GM19395 (cell line): ENCODE measurements around the gene PLB1.
"Not testable (repeated sequence)": the region's sequence is repeated elsewhere in the genome, so short reads cannot be mapped to it uniquely, and the experiment has no call there.

Experiments
- ATAC-seq: cut with Tn5 transposase; IDR thresholded peaks from one replicate; pipeline ENCODE4 v1.9.1; 2021; ENCODE audit warnings: mild to moderate bottlenecking, moderate library complexity; ENCODE audit not compliant: unreplicated experiment

Gene PLB1

GRCh38 chr2:28665041-28665704 lies 169.3 kb downstream of the PLB1 start:
- no peak for ATAC-seq

DNA sequence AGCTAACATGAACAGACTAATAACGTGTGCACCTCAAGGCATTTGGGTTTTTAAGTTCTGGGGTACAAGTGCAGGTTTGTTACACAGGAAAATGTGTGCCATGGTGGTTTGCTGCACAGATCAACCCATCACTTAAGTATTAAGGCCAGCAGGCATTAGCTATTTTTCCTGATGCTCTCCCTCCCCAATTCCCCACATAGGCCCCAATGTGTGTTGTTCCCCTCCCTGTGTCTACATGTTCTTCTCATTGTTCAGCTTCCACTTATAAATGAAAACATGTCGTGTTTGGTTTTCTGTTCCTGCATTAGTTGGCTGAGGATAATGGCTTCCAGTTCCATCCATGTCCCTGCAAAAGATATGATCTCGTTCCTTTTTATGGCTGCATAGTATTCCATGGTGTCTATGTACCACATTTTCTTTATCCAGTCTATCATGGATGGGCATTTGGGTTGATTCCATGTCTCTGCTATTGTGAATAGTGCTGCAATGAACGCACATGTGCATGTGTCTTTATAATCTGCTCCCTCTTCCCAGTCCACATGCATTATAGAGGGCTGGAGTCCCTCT lies 170.0 kb downstream of the PLB1 start:
- not testable (repeated sequence) for ATAC-seq

DNA sequence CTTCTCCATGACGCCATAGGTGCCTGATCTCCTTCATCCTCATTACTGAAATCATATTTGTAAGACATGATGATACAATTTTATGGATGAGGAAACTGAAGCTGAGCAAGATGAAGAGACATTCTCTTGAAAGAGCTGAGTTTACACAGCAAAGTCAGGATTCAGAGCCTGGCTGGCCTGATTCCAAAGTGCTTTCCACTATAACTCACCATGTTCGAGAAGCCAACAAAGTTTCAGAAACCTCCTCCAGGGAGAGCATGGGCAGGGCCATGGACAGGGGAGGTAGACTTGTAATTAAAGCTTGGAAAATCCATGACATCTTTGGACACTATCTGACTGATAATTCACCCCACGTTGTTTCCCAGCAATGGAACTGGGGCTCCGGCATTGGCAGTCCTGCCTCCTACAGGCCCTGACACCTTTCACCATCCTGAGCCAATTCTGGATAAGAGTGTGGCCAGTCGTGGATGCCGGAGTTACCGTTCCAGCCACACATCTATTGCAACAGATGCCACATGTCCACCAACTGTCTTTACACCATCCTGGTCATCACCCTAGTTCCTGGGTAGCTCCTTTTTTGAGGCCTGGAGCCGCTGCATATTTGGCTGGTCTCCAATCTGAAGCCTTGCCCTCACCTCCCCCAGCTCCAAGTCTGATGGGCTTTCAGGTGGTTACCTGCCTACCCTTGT lies 170.8 kb downstream of the PLB1 start:
- ATAC-seq, result no peak

DNA sequence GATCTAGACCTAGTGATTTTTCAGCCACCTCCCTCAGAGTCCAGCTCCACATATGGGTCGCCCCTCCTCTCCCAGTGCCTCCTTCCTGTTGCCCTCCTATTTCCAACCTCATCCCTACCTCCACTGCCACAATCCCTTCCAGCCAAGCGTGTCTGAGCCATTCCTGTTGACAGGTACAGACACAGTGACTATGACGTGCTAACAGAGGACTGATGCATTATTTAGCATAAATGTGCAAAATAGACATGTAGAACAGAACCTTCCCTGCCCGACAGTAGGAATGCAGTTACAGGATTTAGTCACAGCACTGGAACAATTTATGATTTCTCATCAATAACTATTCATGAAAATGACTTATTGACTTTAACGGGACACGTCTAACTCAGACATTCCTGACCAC lies 171.4 kb downstream of the PLB1 start:
- no peak for ATAC-seq

DNA sequence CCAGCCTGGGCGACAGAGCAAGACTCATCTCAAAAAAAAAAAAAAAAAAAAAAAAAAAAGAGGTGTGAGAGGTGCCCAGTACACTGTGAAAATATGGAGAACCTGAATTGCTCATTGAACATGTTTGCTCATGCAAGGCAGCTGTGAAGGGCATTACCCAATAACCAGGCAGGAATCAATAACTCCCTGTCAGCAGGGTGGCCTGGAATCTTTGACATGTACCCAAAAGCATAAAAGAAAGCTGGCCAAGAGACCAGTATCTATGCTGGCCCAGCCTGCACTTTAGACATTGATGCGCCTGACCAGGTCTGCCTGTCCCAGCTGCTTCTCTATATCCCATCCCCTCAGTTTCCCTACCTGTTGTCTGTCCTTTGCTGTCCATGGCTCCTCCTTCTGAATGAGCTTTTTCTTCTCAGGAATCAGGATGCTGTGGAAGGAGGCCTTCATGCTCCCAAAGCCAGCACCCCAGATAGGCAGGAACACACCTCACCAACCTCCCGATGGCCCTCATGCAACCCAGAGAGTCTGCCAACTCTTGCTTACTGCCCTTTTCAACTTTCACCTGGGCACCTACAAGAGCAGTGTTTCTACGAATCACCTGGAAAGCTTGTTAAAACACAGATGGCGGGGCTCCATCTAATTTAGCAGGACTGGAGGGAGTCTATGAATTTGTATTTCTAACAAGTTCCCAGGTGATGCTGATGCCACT lies 172.4 kb downstream of the PLB1 start:
- no peak for ATAC-seq

DNA sequence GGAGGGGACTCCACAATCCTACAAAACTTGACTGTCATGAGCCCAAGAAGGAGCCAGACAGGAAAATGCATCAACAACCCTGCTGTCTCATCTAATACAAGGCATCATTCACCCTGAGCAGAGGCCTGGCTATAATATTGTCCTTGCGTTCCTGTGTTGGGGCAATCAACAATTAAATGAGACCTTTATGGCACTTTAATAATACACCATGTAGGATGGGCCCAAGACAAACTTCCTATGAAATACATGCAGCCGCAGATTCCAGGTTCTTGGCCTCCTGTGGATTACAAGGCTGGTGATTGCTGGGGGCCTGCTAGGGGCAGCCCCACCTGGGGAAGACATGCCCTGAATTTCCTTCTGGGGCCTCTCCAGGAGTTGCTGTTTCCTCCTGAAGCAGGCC lies 173.0 kb downstream of the PLB1 start:
- no peak for ATAC-seq

GRCh38 chr2:28670856-28671255 lies 175.0 kb downstream of the PLB1 start:
- ATAC-seq, result no peak

- no peak for ATAC-seq
Measured at GRCh38 chr2:28673338-28673737, 177.5 kb downstream of the PLB1 start.

DNA sequence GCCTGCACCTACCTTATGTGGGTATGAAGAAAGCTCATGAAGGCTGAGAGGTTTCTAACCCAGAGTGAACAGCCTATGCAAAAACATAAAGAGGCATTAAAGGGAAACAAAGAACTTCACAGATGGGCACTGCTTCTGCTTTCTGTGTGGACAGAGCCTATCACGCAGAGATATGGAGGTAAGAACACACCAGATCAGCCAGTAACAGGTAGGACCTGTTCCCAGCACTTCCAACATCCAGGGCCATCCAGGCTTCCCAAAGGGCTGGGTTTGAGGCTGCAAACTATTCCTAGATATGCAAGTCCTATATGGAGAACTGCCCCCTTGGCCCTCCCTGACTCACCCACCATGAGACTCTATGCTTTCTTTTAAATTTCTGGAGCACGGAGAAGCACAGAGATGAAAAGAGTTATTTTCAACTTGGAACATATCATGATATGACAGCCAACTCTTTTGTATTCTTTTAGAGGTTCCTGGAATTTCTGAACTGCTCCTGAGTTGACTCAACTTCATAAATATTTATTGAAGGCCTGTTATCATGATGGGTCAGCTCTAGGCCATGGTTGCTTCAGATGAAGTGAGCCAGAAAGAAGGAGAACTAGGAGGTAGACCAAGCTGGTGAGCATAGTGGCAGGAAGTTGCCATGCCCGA lies 178.3 kb downstream of the PLB1 start:
- ATAC-seq, result no peak

GRCh38 chr2:28674713-28675068 lies 178.8 kb downstream of the PLB1 start:
- ATAC-seq, result no peak

DNA sequence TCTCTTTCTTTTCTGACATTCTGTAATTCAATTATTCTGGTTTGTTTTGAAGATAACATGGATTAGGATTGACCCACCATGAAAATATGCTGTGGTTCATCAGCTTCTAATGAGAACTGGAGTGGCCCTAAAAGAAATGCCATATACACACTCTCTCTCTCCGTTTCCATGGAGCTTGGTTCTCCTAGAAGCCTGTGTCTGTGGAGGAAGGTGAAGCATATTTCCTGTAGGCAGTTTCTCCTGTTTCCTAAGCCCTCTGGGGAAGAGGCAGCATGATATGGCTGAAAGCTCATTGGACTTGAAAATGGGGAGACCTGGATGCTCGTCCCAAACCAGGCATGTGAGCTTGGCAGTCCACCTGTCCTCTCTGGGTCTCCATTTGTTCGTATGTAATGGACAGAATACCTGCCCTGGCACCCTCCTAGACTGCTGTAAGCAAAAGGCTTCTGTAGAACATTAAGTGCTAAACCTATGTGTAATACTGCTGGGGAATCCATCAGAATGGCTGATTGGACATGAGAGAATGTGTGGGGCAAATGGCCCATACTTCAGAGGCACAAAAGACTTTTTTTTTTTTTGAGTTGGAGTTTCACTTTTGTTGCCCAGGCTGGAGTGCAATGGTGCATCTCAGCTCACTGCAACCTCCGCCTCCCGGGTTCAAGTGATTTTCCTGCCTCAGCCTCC lies 180.4 kb downstream of the PLB1 start:
- ATAC-seq, result no peak

GRCh38 chr2:28678175-28678855 lies 182.5 kb downstream of the PLB1 start:
- no peak for ATAC-seq

DNA sequence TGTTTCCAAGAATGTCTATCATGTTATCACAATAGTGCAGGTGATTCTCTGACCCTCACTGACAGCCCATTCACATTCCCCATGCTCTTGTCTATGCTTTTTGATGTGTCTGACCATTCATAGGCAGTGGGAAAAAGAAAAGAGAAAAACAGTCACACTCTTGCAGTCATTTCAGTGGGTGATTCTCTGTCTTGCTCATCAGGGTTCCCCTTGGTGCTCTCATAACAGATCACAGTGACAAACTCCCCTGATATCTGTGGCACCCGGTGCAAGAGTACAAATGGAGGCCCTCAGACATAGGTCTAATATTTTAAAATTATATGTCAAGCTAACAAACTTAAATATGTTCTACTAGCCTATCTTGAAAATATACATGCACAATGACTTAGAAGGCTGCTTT lies 183.1 kb downstream of the PLB1 start:
- ATAC-seq, result no peak

DNA sequence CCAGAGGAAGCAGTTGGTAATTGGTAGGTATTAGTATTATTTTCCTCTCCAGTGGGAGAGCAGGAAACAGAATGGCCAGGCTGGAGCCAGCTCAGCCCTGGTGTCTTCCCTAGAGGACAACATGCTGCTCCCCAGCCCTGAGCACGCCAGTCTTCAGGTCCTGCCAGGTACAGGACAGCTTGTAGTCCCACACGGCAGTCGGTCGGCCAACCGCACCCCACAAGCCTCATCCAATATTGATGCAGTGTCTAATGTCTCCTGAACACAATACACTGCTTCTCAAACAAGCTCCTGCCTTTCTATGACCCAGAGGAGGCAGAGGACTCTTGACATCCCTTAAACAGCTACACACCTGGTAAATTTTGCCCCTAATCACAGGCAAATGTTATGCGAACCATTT lies 184.8 kb downstream of the PLB1 start:
- no peak for ATAC-seq

DNA sequence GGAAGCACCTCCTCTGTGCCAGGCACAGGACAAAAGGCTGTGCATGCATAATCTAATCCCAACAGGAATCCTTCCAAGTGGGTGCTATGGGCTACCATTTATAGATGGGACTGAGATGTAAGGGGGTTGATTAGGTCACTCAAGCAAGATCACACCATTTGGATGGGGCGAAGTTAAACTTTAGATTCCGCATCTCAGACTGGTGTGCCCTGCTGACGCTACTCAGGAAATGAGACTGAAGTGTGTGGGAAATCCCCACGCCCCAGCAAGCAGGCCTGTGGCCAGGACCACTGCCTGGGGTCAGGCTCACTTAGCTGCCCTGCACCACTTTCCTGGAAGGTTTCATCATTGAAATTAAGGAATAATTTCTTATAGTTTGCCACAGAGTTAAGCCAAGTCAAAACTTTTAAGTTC lies 185.3 kb downstream of the PLB1 start:
- ATAC-seq, result peak; percentile 94

GRCh38 chr2:28681606-28682005 lies 185.7 kb downstream of the PLB1 start:
- ATAC-seq, result no peak

GRCh38 chr2:28683100-28683706 lies 187.3 kb downstream of the PLB1 start:
- no peak for ATAC-seq

DNA sequence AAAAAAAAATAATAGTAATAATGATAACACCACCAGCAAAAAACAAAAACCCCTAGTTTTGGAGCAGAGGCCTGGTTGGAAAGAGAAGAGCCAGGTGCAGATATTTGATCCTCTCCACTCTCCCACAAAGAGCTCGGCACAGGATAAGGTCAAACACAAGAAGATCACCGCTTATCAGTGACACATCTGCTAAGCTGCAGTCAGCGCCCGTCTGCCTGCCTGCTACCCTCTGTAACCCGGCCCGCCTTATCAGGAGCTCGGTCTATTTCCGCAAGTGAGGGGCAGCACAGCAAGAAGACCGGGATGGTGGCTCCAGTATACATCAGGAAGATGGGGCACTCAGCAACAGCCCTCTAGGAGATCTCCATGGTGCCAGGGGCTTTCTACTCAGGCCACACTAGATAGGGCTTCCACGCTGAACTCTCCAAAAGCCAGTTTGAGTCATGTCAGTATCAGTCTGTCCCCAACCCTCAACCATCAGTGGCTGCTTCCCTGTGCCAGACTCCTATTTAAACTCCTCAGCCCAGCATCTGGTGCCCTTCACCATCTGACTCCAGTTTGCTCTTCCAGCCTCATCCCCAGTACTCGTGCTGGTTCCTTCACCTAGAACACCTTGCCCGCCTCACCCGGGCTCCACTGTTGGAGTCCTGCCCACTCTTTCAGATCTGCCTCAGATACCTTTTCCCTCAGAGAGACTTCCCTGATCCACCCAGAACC lies 188.4 kb downstream of the PLB1 start:
- ATAC-seq, result no peak

GRCh38 chr2:28687171-28687570 lies 191.3 kb downstream of the PLB1 start:
- no peak for ATAC-seq
